Natural killer cell treated with Interleukin-12 subunit alpha and Interleukin-12 subunit beta and Interleukin-15 and Interleukin-18, amount 100 ng/mL, for 72 hours (primary cell): ENCODE data around the gene SCMH1. TPM values are rescaled to one million over a fixed set of nuclear protein-coding genes. Genes with fewer than 3 reads are reported as not detected.
A peak's percentile ranks its signal among the peaks of the same experiment; 100 is the strongest.

ENCODE experiments used
- ATAC-seq, 2 donors: fragments of 150-1000 bp; cut with Tn5 transposase in 1 of 2; sonication (Bioruptor Pico), chemical (Tn5 transposase) in 1 of 2; 2 replicates each; pipeline ENCODE4 v1.10.0; 2021
- DNase-seq: peaks from one replicate; pipeline ENCODE4 v3.0.0; 2022; ENCODE audit warnings: low spot score
- H3K27ac Mint-ChIP-seq, 2 donors: 1 replicate in 1 of 2; 2 replicates in 1 of 2; pipeline ENCODE4 v1.8.0; 2022; ENCODE audit warnings: mixed read lengths in 2 of 2, mild to moderate bottlenecking in 1 of 2, moderate library complexity in 1 of 2
- H3K27me3 Mint-ChIP-seq, 2 donors: 1 replicate in 1 of 2; 2 replicates in 1 of 2; pipeline ENCODE4 v1.8.0; 2022; ENCODE audit warnings: mixed read lengths in 2 of 2
- H3K36me3 Mint-ChIP-seq: one replicate; pipeline ENCODE4 v1.8.0; 2022; ENCODE audit warnings: mixed read lengths
- H3K4me1 Mint-ChIP-seq, 2 donors: 1 replicate in 1 of 2; 2 replicates in 1 of 2; pipeline ENCODE4 v1.8.0; 2022; ENCODE audit warnings: low read depth in 2 of 2, mixed read lengths in 2 of 2, mild to moderate bottlenecking in 1 of 2
- H3K4me3 Mint-ChIP-seq: one replicate; pipeline ENCODE4 v1.8.0; 2022; ENCODE audit warnings: mixed read lengths
- H3K9me3 Mint-ChIP-seq: 2 replicates; pipeline ENCODE4 v1.8.0; 2022; ENCODE audit warnings: mixed read lengths
- total RNA-seq, 2 donors: library from RNA; stranded (reverse); gene quantifications; one replicate each; pipeline ENCODE4 v1.2.3, GENCODE V29; 2022

The SCMH1 gene
- 10 to 100 TPM; 16.4 to 28.5 TPM for total RNA-seq

DNA sequence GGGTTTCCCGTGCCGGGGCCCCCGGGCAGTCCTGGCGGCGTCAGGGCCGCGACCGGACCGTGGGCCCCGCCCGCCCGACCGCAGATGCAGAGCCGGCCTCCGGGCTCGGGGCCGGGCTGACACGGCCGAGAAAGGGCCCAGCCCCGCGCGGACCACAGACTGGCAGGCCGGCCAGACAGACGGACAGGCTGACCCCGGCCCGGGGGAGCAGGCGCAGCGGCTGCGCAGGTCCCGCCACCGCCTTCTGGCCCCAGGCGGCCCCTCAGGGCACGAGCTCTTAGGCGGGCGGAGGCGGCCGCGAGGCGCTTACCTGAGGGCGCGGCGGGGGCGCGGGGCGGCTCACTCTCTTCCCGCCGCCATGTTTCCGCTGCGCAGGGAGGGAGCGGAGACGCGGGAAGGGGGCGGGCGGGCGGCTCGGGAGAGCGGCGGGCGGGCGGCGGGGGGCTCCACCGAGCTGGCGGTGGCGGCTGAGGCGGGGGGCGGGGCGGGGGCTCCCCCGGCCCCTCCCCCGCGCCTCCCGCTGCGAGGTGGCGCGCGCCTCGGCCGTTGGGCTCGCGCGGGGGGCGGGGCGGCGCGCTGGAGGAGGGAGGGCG, at the start of gene SCMH1:
TSS of gene SCMH1 (minus strand) at position 558 of the 593 bp plus-strand sequence. CDS start 56,173 bp downstream, outside the sequence.
- H3K27ac Mint-ChIP-seq = peak within 1 kb of the TSS; percentile 71 to 81
- ATAC-seq (peak; percentile 76 to 80), DNase-seq (peak; percentile 61)
- H3K4me3 Mint-ChIP-seq = peak within 1 kb of the TSS; percentile 91
- peaks cover 4 to 5% of the 10 kb centered on the region in 2 donors for H3K27me3 Mint-ChIP-seq
- no peaks in the 10 kb centered on the region for H3K9me3 Mint-ChIP-seq
- peaks cover 11 to 16% of the 10 kb centered on the region in 2 donors for H3K4me1 Mint-ChIP-seq
- H3K36me3 Mint-ChIP-seq = no peaks in the 10 kb centered on the region

DNA sequence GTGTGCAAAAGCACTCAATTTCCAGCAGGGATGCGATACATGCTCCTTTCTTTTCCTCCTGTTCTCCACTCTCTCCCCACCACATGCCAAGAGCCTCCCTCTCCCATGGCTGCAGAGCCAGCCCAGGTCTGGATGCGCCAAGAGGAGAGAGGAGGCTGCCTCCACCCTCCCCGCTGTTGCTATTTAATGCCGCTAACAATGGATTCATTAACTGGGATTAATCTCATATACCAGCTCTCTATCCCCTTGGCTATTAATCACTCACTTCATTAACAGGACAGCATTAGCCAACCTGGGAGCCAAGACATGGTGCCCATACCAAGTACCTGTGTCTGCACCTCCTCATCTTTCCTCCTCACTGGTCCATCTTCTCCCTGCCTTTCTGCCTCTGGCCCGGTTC, 49.1 kb upstream of the SCMH1 start:
- Mint-ChIP-seq H3K36me3 (no peaks in the 10 kb centered on the region), H3K9me3 (no peaks in the 10 kb centered on the region), H3K4me1 (peaks cover under 1 to 7% of the 10 kb centered on the region in 2 donors), H3K27me3 (peaks cover 27 to 34% of the 10 kb centered on the region in 2 donors), H3K4me3 (no peak overlapping the region), H3K27ac (no peak overlapping the region)
- ATAC-seq = no peak
- no peak for DNase-seq

DNA sequence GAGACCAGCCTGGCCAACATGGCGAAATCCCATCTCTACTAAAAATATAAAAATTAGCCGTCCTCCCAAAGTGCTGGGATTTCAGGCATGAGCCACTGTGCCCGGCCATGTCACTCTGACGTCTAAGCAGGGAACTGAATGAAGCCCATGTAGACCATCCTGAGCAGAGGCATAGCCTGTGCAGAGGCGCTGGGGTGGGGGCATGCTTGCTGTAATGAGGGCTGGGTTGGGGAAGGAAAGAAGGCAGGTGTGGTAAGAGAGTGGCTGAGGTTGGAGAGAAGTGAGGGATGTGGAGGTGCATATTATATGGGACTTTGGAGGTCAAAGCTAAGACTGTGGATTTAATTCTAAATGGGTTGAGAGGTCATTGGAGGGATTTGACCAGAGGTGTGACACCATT, 47.1 kb upstream of the SCMH1 start:
- Mint-ChIP-seq H3K36me3 (no peaks in the 10 kb centered on the region), H3K27ac (no peak overlapping the region), H3K4me1 (peaks cover 9 to 19% of the 10 kb centered on the region in 2 donors), H3K27me3 (peaks cover 24 to 26% of the 10 kb centered on the region in 2 donors), H3K4me3 (no peak overlapping the region), H3K9me3 (no peaks in the 10 kb centered on the region)
- ATAC-seq (no peak), DNase-seq (no peak)

DNA sequence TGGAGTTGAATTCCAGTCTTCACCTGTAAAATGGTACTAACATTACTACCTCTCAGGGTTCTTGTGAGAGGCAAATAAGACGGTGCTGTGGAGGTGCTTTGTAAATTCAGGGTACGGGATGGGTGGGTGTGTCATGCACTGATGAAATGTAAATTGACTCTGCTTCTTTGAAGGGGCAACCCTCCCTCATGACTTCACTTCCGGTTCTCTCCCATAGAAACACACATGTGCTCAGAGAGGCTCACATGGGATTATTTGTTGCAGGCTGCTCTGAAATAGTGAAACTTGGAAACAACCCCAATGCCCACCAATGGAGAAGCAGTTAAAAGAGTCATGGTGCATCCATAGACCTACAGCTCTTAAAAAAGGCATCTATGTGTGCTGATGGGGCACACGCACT, 44.9 kb upstream of the SCMH1 start:
- ATAC-seq (no peak), DNase-seq (no peak)
- peaks cover 9 to 19% of the 10 kb centered on the region in 2 donors for H3K4me1 Mint-ChIP-seq
- H3K9me3 Mint-ChIP-seq = no peaks in the 10 kb centered on the region
- peaks cover 24 to 26% of the 10 kb centered on the region in 2 donors for H3K27me3 Mint-ChIP-seq
- peak overlapping the region in 1 of 2 donors; percentile 20 for H3K27ac Mint-ChIP-seq
- H3K36me3 Mint-ChIP-seq = no peaks in the 10 kb centered on the region
- H3K4me3 Mint-ChIP-seq = no peak overlapping the region

DNA sequence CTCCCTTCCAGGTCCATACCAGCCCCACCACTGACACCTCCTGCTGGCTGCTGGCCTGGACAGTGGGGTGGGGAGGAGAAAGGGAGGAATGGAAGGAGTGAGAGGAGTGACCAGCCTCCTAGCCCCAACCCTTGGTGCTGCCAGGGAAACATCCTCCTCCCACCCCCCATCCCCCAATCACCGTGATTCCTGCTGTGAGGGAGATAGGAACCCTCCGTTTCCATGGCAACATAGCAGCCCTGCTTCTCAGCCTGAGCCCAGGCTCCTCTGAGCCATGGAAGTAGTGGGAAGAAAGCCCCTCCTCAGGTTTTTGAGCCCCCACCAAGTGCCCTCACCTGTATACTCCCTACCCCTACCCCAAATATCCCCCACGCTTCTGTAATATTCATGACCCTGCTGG, 44.4 kb upstream of the SCMH1 start:
- Mint-ChIP-seq H3K4me3 (no peak overlapping the region), H3K9me3 (no peaks in the 10 kb centered on the region), H3K27ac (peak overlapping the region in 1 of 2 donors; percentile 20), H3K4me1 (peaks cover 9 to 19% of the 10 kb centered on the region in 2 donors), H3K27me3 (peaks cover 23 to 25% of the 10 kb centered on the region in 2 donors), H3K36me3 (no peaks in the 10 kb centered on the region)
- ATAC-seq = no peak
- DNase-seq = no peak

DNA sequence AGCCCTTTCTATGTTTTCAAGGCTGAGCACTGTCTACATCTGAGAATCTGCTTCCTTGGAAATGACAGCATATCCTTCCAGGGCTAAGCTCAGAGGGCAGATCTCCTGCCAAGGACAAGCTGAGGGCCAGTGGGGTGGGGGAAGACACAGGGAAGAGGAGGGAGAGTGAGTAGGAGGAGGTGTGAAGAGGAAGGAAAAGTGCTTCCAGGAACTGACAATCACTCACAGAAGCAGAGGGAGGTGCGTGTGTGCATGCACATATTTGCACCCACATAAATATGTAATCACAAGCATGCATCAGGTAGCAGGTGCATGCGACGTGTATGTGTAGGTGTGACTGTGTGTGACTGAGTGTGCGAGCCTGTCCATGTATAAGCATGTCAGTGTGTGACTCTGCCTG, 43.7 kb upstream of the SCMH1 start:
- no peaks in the 10 kb centered on the region for H3K9me3 Mint-ChIP-seq
- no peak overlapping the region for H3K4me3 Mint-ChIP-seq
- no peak for DNase-seq
- H3K4me1 Mint-ChIP-seq = peaks cover 14 to 19% of the 10 kb centered on the region in 2 donors
- H3K27me3 Mint-ChIP-seq = peaks cover 22 to 27% of the 10 kb centered on the region in 2 donors
- H3K36me3 Mint-ChIP-seq = no peaks in the 10 kb centered on the region
- peak overlapping the region in 1 of 2 donors; percentile 23 for H3K27ac Mint-ChIP-seq
- ATAC-seq = peak in 1 of 2 donors; percentile 22

DNA sequence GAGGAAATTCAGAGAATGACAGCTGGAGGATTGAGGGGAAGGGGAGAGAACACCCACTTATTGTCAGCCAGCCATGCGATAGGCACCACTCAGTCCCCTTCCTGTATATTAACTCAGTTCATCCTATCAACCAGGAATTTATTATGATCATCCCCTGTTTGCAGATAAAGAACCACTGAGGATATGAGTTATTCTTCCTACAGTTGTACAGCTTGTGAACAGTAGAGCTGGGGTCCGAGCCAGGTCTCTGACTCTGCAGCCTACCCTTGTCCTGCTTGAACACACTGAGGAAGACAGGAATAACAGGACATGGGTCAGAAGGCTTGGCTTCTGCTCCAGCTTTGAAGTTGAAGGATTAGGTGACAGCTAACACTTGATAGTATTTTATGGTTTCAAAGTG, 42.0 kb upstream of the SCMH1 start:
- H3K4me3 Mint-ChIP-seq = no peak overlapping the region
- H3K4me1 Mint-ChIP-seq = peaks cover 14 to 19% of the 10 kb centered on the region in 2 donors
- no peak for ATAC-seq
- H3K27ac Mint-ChIP-seq = no peak overlapping the region
- no peak for DNase-seq
- H3K36me3 Mint-ChIP-seq = no peaks in the 10 kb centered on the region
- peaks cover 12 to 17% of the 10 kb centered on the region in 2 donors for H3K27me3 Mint-ChIP-seq
- H3K9me3 Mint-ChIP-seq = no peaks in the 10 kb centered on the region

DNA sequence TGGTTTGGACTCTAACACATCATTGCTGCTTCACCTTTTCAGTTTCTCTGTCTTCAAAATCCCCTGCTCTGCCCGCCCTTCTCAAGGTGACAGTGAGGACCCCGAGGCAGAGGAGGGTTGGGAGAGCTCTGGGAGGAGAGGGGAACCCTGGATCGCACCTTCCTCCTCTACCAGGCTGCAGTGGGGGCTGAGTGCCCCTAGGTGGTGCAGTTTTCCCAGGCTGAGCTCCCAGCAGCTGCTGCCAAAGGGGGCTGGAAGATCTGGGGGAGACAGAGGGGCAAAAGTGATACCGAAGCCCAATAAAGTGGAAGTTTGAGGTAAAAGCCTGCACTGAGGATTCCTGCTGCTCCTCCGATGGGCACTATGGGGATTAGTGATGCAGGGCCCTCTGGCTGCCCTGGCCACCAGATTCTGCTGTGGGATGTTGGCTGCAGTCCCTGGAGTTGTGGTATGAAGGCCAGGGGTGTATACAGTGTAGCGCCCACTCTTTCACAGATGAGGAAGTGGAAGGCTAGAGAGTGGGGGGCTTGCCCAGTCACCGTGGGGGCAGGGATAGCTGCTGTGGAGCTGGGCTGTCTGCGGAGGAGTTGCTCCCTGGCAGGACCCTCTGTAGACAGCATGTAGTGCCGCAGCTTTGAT, 40.7 kb upstream of the SCMH1 start:
- H3K4me1 Mint-ChIP-seq = peaks cover 14 to 19% of the 10 kb centered on the region in 2 donors
- H3K9me3 Mint-ChIP-seq = no peaks in the 10 kb centered on the region
- no peak overlapping the region for H3K27ac Mint-ChIP-seq
- H3K4me3 Mint-ChIP-seq = no peak overlapping the region
- H3K27me3 Mint-ChIP-seq = peaks cover 12 to 21% of the 10 kb centered on the region in 2 donors
- peak in 1 of 2 donors; percentile 66 for ATAC-seq
- H3K36me3 Mint-ChIP-seq = no peaks in the 10 kb centered on the region
- no peak for DNase-seq

DNA sequence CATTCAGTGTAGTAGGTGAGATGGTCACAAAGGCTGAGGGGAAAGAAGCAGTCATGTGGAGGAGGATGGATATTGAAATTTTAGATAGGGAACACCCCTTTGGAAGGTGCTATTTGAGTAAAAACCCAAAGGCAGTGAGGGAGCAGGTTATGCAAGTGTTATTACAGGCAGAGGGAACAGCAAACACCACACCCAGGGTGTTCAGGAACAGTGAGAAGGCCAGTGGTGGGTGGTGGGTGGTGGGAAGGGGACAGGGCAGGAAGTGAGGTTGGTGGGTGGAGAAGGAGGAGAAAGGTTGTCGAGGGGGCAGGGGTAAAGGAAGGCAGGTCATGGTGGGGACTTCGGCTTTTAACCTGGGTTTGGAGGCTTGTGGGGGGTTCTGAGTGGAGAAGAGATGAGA, 39.2 kb upstream of the SCMH1 start:
- no peaks in the 10 kb centered on the region for H3K36me3 Mint-ChIP-seq
- H3K4me1 Mint-ChIP-seq = peaks cover 12 to 14% of the 10 kb centered on the region in 2 donors
- peaks cover 11 to 19% of the 10 kb centered on the region in 2 donors for H3K27me3 Mint-ChIP-seq
- H3K27ac Mint-ChIP-seq = no peak overlapping the region
- H3K4me3 Mint-ChIP-seq = no peak overlapping the region
- ATAC-seq (no peak), DNase-seq (no peak)
- H3K9me3 Mint-ChIP-seq = no peaks in the 10 kb centered on the region

DNA sequence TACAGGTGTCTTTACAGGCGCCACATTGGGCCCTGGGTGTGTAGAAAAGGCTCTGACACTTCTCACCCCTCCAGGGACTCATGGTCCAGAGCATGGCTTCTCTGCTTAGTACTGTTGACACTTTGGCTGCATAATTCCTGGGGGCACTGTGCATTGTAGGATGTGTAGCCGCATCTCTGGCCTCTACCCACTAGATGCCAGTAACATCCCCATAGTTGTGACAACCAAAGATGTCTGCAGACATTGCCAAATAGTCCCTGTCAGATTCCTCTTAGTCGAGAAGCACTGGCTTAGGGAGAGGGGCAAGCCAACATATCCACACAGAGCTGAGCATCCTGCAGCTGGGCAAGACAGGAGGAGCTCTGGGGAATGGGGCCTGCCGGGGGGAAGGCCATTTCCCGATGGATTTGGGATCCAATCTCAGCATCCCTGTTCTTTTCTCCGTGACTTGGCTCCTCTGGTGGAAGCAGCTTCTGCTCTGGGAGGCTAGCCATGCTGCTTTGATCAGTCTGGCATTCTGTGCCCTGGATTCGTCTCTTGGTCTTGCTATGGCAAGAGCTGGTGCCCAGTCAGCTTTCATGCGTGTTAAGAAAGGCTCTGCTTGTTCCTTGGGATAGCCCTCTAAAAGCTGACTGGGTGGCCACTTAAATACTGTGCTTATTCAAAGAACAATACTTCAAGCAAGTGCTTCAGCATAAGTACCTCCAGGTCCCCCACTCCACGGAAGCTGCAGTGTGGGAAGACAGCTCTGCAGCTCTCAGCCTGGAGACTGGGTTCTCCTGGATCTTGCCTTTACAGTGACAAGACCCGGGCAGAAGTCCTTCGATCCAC, 38.3 kb upstream of the SCMH1 start:
- no peak for ATAC-seq
- Mint-ChIP-seq H3K27ac (no peak overlapping the region), H3K4me1 (peaks cover 4 to 6% of the 10 kb centered on the region in 2 donors), H3K4me3 (no peak overlapping the region), H3K36me3 (no peaks in the 10 kb centered on the region), H3K9me3 (no peaks in the 10 kb centered on the region), H3K27me3 (peaks cover 11 to 19% of the 10 kb centered on the region in 2 donors)
- DNase-seq = no peak

DNA sequence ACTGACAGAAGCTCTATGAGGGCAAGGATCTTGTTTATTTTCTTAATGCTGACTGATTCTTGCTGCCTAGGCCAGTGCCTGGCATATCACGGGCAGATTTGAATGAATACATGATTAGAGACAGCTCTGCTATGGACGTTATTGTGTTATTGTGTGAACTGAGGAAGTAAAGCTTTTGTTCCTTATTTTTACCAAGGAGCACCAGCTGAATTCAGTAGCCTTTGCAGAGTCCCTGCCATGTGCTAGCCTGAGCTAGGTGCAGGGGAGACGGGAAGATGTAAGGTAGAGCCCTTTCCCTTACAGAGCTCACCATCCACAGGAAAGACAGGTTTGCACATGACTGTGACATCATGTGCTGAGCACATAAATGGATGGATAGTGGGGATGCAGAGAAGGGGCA, 36.0 kb upstream of the SCMH1 start:
- H3K4me1 Mint-ChIP-seq = peaks cover 0 to 5% of the 10 kb centered on the region in 2 donors
- H3K4me3 Mint-ChIP-seq = no peak overlapping the region
- no peak for ATAC-seq
- H3K27me3 Mint-ChIP-seq = peaks cover 11 to 19% of the 10 kb centered on the region in 2 donors
- H3K27ac Mint-ChIP-seq = no peak overlapping the region
- no peaks in the 10 kb centered on the region for H3K36me3 Mint-ChIP-seq
- H3K9me3 Mint-ChIP-seq = no peaks in the 10 kb centered on the region
- no peak for DNase-seq

DNA sequence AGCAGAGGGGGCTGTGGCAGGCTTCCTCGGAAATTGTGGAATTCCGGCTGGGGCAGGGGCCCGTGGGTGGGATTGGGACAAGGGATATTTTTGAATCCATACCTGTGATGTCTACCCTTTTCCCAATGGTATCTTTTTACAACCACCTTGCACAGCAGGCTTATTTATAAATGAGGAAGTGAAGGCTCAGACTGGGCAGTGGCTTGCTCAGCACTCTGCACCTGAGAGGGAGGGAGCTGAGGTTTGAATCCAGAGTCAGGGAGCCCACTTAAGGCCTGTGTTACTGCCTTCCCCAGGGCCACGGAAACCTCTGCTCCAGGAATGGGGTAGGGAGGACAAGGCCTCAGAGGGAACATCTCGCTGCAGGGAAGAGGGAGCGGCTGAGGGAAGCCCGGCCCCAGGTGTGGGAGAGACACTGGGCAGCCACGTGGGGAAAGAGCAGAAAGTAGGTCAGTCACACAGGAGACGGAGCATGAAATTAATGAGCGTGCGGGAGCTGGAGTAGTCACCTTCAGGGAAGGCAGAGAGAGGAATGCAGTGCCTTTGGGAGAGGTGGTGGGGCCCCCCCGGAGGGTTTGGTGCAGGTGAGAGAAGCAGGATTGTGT, 35.4 kb upstream of the SCMH1 start:
- Mint-ChIP-seq H3K4me3 (no peak overlapping the region), H3K9me3 (no peaks in the 10 kb centered on the region), H3K36me3 (no peaks in the 10 kb centered on the region), H3K27me3 (peaks cover 11 to 19% of the 10 kb centered on the region in 2 donors), H3K27ac (no peak overlapping the region), H3K4me1 (peaks cover 0 to 5% of the 10 kb centered on the region in 2 donors)
- DNase-seq (no peak), ATAC-seq (no peak)

DNA sequence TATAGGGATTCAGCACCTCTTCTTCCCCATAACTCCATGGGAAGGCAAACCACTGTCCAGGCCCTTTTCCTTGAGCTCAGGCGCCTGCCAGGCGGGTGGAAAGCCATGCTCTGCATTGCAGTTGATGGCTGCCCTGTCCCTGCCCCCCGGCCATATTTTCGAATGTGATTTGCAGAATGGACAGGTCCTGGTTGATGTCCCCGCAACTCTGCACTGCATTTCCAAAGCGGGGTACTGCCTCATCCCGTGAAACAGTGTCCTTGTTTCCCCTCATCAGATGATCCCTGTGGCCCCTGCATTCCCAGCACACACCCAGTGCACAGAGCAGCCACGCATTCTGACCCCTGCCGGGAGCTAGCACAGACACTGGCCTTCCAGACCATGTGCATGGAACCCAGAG, 33.7 kb upstream of the SCMH1 start:
- ATAC-seq = no peak

More for the DNA sequence above, 33.7 kb upstream of the SCMH1 start:
- H3K27ac Mint-ChIP-seq = no peak overlapping the region
- no peaks in the 10 kb centered on the region for H3K36me3 Mint-ChIP-seq
- H3K4me3 Mint-ChIP-seq = no peak overlapping the region
- DNase-seq = no peak
- peaks cover 10 to 11% of the 10 kb centered on the region in 2 donors for H3K27me3 Mint-ChIP-seq
- no peaks in the 10 kb centered on the region for H3K9me3 Mint-ChIP-seq
- H3K4me1 Mint-ChIP-seq = no peaks in the 10 kb centered on the region
